ENCODE measurements around the gene KIF6.

Gene KIF6

DNA sequence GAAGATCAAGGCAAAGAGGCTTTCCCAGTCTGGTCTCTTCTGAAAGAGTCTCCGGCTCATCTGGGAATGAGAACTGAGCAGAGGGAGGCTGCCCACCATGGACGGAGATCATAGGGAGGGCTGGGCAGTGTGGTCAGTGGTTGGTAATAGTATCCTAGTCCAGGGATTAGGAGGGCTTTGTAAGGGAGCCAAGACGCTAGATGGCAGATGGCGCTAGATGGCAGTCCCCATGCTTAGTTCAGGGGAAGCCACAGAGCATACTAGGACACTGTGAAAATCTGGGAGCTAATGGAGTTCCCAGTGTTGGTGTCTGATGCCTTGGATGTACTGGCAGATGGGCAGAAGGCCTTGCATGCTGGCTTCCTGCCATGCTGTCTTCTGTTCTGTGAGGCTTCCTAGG, 45.2 kb upstream of the KIF6 start:
- Histone ChIP-seq H4K20me1 (ENCODE audit: insufficient read depth, low read length, poor library complexity, severe bottlenecking) (no peaks in the 10 kb centered on the region), H3K4me3 (ENCODE audit: low read length, poor library complexity, severe bottlenecking) (no peak overlapping the region), H2AFZ (ENCODE audit: low read length) (no peak overlapping the region), H3K36me3 (ENCODE audit: insufficient read depth, low read length) (no peaks in the 10 kb centered on the region), H3K79me2 (ENCODE audit: insufficient read depth, low read length) (no peaks in the 10 kb centered on the region), H3K4me2 (ENCODE audit: low read depth, low read length, poor library complexity, severe bottlenecking) (no peak overlapping the region), H3K9me2 (replicated peaks; ENCODE audit: low read depth, low read length) (no peaks in the 10 kb centered on the region; the same call in 1 of the 2 replicates), H3K9ac (ENCODE audit: low read depth, low read length, poor library complexity, severe bottlenecking) (no peak overlapping the region), H3K4me1 (ENCODE audit: insufficient read depth, low read length, poor library complexity, severe bottlenecking) (no peaks in the 10 kb centered on the region), H3K9me3 (ENCODE audit: insufficient read depth, low read depth, low read length) (no peaks in the 10 kb centered on the region), H3K27me3 (ENCODE audit: insufficient read depth, low read length, poor library complexity, severe bottlenecking) (peaks cover 3% of the 10 kb centered on the region), H3F3A (ENCODE audit: low read depth) (no peaks in the 10 kb centered on the region)
- TF ChIP-seq, protein P1, sequence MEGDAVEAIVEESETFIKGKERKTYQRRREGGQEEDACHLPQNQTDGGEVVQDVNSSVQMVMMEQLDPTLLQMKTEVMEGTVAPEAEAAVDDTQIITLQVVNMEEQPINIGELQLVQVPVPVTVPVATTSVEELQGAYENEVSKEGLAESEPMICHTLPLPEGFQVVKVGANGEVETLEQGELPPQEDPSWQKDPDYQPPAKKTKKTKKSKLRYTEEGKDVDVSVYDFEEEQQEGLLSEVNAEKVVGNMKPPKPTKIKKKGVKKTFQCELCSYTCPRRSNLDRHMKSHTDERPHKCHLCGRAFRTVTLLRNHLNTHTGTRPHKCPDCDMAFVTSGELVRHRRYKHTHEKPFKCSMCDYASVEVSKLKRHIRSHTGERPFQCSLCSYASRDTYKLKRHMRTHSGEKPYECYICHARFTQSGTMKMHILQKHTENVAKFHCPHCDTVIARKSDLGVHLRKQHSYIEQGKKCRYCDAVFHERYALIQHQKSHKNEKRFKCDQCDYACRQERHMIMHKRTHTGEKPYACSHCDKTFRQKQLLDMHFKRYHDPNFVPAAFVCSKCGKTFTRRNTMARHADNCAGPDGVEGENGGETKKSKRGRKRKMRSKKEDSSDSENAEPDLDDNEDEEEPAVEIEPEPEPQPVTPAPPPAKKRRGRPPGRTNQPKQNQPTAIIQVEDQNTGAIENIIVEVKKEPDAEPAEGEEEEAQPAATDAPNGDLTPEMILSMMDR (conservative IDR thresholded peaks at IDR 0.05; ENCODE audit: low read length): no peak
- no peak for TF ChIP-seq EZH2phosphoT487 (IDR thresholded peaks at IDR 0.05; ENCODE audit: borderline replicate concordance)

DNA sequence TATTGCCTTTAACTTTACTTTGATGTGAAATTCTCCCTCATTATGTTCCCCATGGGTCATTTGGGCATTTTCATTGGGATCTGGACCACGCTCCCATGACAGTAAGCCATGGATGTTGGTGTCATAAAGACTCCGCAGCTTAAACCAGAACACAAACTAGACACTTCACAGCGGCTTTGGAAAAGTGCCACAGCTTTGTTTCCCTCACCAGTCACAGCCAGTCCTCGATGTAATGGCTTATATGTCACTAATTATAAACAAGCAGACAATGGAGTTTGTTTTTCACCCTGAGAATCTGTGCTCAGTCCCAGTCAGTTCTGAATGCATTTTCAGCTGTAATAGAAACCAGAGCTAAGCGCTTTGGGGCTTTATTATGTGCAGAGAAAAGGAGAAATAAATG, 43.8 kb upstream of the KIF6 start:
- Histone ChIP-seq H3F3A (ENCODE audit: low read depth) (no peaks in the 10 kb centered on the region), H4K20me1 (ENCODE audit: insufficient read depth, low read length, poor library complexity, severe bottlenecking) (no peaks in the 10 kb centered on the region), H3K36me3 (ENCODE audit: insufficient read depth, low read length) (no peaks in the 10 kb centered on the region), H3K4me2 (ENCODE audit: low read depth, low read length, poor library complexity, severe bottlenecking) (no peak overlapping the region), H3K9me3 (ENCODE audit: insufficient read depth, low read depth, low read length) (no peaks in the 10 kb centered on the region), H3K4me1 (ENCODE audit: insufficient read depth, low read length, poor library complexity, severe bottlenecking) (no peaks in the 10 kb centered on the region), H3K9me2 (replicated peaks; ENCODE audit: low read depth, low read length) (no peaks in the 10 kb centered on the region; the same call in 1 of the 2 replicates), H3K27me3 (ENCODE audit: insufficient read depth, low read length, poor library complexity, severe bottlenecking) (peaks cover 3% of the 10 kb centered on the region), H3K79me2 (ENCODE audit: insufficient read depth, low read length) (no peaks in the 10 kb centered on the region), H2AFZ (ENCODE audit: low read length) (no peak overlapping the region), H3K4me3 (ENCODE audit: low read length, poor library complexity, severe bottlenecking) (no peak overlapping the region), H3K9ac (ENCODE audit: low read depth, low read length, poor library complexity, severe bottlenecking) (no peak overlapping the region)
- TF ChIP-seq EZH2phosphoT487 (IDR thresholded peaks at IDR 0.05; ENCODE audit: borderline replicate concordance): no peak
- TF ChIP-seq, protein P1 (conservative IDR thresholded peaks at IDR 0.05; ENCODE audit: low read length): no peak

DNA sequence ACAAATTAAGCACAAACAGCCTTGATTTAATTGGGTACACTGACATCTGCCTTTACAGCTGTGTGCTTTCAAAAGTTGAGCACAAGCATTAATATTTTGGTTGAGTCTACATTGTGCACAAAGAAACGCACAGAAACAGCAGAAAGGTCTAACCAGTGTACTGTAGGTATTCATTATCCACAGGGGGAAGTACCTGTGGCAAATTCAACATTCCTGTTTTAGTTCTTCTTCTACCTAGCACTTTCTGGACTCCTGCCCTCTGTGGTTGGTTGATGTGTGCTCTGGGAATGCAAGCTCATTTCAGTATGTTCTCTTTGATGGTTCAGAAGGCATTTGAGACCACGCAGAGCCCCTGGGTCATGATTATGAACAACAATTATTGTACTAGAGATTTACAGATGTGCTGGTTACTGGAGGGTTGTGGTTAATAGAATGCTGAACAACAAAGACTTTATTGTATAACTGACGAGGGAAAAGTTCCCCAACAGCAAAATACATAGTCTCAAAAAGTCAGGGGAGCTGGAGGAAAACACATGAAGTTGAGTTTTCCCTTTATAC, 40.4 kb upstream of the KIF6 start:
- TF ChIP-seq, protein P1 (conservative IDR thresholded peaks at IDR 0.05; ENCODE audit: low read length): no peak
- no peak for TF ChIP-seq EZH2phosphoT487 (IDR thresholded peaks at IDR 0.05; ENCODE audit: borderline replicate concordance)
- Histone ChIP-seq H3K79me2 (ENCODE audit: insufficient read depth, low read length) (no peaks in the 10 kb centered on the region), H4K20me1 (ENCODE audit: insufficient read depth, low read length, poor library complexity, severe bottlenecking) (no peaks in the 10 kb centered on the region), H3K27me3 (ENCODE audit: insufficient read depth, low read length, poor library complexity, severe bottlenecking) (peaks cover 3% of the 10 kb centered on the region), H3K9ac (ENCODE audit: low read depth, low read length, poor library complexity, severe bottlenecking) (no peak overlapping the region), H3K4me1 (ENCODE audit: insufficient read depth, low read length, poor library complexity, severe bottlenecking) (no peaks in the 10 kb centered on the region), H3K36me3 (ENCODE audit: insufficient read depth, low read length) (no peaks in the 10 kb centered on the region), H3K9me2 (replicated peaks; ENCODE audit: low read depth, low read length) (no peaks in the 10 kb centered on the region; the same call in 1 of the 2 replicates), H2AFZ (ENCODE audit: low read length) (no peak overlapping the region), H3K4me3 (ENCODE audit: low read length, poor library complexity, severe bottlenecking) (no peak overlapping the region), H3K9me3 (ENCODE audit: insufficient read depth, low read depth, low read length) (no peaks in the 10 kb centered on the region), H3F3A (ENCODE audit: low read depth) (no peaks in the 10 kb centered on the region), H3K4me2 (ENCODE audit: low read depth, low read length, poor library complexity, severe bottlenecking) (no peak overlapping the region)

Data from Loucy (cell line).